Measurements from ENCODE around the gene UBAP1.
"Not testable (repeated sequence)": the region's sequence is repeated elsewhere in the genome, so short reads cannot be mapped to it uniquely, and the experiment has no call there.

The UBAP1 gene

DNA sequence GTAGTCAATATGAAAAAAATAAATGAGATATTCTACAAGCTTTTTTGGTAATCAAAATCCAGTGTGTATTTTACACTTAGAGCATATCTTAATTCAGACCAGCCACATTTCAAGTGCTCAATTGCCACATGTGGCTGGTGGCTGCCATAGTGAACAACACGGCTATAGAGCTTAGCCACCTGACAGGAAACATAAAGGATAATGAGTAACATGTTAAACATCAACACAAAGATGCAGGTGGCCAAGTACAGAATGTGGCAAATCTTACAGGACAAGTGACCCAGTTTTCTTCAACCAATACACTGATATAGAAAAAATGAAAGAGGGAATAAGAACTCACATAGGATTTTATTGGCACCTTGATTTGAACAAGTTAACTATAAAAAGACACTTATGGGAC is 88.8 kb downstream of the UBAP1 start:
- no peak for DNase-seq (ENCODE audit: low read depth)

DNA sequence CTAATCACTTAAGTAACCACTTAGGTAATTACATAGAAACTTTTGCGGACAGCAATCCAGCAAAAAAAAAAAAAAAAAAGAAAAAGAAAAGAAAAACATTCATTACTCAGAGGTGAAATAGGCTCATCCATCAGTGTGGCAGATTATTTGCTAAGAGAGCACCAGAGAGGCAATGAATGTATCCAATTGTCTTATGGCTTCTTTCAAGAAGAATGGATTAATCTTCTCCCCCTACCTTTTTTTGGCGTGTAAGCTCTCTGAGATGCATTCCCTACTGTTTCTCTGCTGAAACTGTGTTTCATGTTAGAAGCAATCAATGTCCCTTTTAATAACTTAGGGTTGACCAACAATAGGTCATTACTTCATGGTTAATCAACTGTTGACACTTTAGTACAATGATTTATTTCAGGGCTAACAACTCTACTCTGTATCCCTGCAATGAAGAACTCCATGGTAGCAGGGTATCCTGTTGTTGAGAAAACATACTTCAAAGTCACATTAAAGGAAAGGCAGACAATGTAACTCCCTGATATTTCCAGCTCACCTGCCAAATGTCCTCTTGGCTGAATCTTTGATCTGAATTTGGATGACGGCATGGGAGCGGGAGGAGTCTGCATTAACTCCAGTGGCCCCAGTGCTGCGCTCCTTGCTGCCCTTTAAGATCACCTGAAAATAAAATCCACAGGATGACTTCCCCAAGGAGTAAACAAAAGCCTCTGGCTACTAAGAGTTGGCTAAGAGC is 92.6 kb downstream of the UBAP1 start:
- DNase-seq (ENCODE audit: low read depth), result no peak

GRCh38 chr9:34272101-34272541 is 93.3 kb downstream of the UBAP1 start:
- DNase-seq (ENCODE audit: low read depth), result no peak

GRCh38 chr9:34273588-34273987 is 94.7 kb downstream of the UBAP1 start:
- not testable (repeated sequence) for DNase-seq (ENCODE audit: low read depth)

DNA sequence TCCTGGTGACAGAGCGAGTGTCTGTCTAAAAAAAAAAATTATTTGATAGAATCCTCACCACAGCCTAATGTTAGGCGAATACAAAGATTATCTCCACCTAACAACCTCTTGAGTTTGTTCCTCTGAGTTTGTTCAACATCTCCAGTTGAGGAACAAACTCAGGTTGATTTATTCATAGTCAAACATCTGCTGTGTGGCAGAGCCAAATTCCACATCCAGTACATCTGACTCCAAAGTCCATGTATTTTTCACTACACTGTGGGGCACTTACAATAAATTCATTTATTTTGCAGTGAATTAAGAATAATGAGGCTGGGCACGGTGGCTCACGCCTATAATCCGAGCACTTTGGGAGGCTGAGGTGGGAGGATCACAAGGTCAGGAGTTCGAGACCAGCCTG is 97.0 kb downstream of the UBAP1 start:
- DNase-seq (ENCODE audit: low read depth), result no peak

- DNase-seq (ENCODE audit: low read depth), result no peak
Measured at GRCh38 chr9:34276772-34277171, 97.9 kb downstream of the UBAP1 start.

- DNase-seq (ENCODE audit: low read depth), result no peak
Measured at GRCh38 chr9:34279411-34279810, 100.6 kb downstream of the UBAP1 start.

DNA sequence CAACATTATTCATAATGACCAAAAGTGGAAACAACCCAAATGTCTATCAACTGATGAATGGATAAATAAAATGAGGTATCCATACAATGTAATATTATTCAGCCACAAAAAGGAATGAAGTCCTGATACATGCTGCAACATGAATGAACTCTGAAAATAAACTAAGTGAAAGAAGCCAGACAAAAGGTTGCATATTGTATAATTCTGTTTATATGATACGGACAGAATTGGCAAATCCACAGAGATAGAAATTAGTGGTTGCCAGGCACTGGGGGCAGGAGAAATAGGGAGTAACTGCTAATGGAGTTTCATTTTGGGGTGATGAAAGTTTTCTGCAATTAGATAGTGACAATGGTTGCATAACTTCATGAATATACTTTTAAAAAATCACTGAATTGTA is 103.3 kb downstream of the UBAP1 start:
- DNase-seq (ENCODE audit: low read depth), result no peak

DNA sequence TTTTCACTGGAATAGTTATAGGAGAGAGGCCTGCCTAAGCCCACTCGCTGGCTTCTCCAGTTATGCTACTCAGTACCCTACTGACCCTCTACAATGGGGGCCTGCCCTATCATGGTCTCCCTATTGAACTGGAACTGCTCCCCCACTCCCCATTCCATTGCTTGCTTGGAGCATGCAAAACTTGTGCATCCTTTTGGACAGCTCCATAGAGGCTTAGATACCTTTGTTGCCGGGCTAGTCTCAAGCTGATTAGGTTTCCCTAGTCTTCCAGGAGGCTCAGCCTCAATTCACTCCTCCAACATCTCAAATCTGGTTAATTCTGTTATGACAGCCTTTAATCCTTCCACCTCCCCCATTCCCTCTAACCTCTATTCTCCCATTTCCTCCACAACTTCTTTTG is 110.3 kb downstream of the UBAP1 start:
- DNase-seq (ENCODE audit: low read depth), result no peak

GRCh38 chr9:34291023-34291422 is 112.2 kb downstream of the UBAP1 start:
- DNase-seq (ENCODE audit: low read depth), result no peak

DNA sequence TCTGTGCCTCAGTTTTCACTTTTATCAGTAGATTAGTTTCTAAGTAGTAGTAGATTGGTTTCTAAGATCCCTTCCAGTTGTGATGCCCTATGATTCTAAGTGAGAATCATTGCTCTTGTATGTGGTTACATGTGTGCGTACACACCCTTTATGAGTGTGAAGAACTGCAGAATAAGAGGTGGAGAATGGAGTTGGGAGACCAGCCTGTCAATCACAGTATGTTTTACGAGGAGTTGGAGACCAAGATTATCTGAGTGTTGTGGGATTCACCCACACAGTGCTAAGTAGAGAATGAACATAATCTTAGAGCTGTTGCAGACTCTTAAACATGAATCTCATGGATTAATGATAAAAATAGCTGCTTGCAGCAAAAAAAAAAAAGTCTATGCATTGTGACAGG is 112.6 kb downstream of the UBAP1 start:
- DNase-seq (ENCODE audit: low read depth), result no peak

- no peak for DNase-seq (ENCODE audit: low read depth)
Measured at GRCh38 chr9:34292552-34292951, 113.7 kb downstream of the UBAP1 start.

DNA sequence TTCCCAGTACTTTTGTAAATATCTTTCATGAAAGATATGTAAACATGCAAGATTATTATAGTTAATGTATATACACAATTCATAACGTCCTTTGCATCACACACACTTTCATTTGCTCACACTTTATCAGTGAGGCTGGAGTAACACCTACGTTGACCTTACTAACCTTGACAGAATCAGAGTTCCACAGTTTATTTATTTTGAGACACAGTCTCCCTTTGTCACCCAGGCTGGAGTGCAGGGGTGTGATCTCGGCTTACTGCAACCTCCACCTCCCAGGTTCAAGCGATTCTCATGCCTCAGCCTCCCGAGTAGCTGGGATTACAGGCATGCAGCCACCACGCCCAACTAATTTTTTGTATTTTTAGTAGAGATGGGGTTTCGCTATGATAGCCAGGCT is 122.2 kb downstream of the UBAP1 start:
- DNase-seq (ENCODE audit: low read depth), result not testable (repeated sequence)
